Heart left ventricle (tissue), 13 donors: Measurements from ENCODE around the gene TEX55.

Experiments used
- CTCF ChIP-seq, 12 donors: fragments of 200-600 bp; sonication (generic) in 4 of 12; IDR thresholded peaks; one replicate each; pipeline versions ENCODE4 v1.5.0 to v1.8.0; 2018 to 2022; ENCODE audit warnings: antibody characterized with exemption in 12 of 12, mild to moderate bottlenecking in 5 of 12
- POLR2A ChIP-seq, 2 donors: fragments of 450-650 bp; IDR thresholded peaks; one replicate each; pipeline ENCODE4 v1.6.1; 2017; ENCODE audit warnings: antibody characterized with exemption in 2 of 2, mild to moderate bottlenecking in 2 of 2, moderate library complexity in 2 of 2
- donor health status: ischemic (EF 13 %, LVEDD 7.1; RV severe dilation, severe dysfunction).
- donor health status: DM: no; HTN: yes; CAD: no.
- donor health status: DM: no; HTN: no; CAD: no.
- donor health status: ischemic (EF 25% LVEDD 6.9; RV normal size, moderate dysfunction).
- donor health status: ischemic (EF 25% LVEDD 5.7; RV mildly dilated, moderate dysfunction).
- donor health status: ischemic (EF 35%, LVEDD 5.7; RV mildly dilated, moderate dysfunction).
- donor health status: nonischemic (EF 11% LVEDD 7.7; RV severe dilation, severe dysfunction).
- donor health status: DM: yes; HTN: yes; CAD: no.
- donor health status: PGD.
- donor health status: ischemic (EF 29% LVEDD 5.4; RV normal size, mild dysfunction).
- donor health status: nonischemic (EF 23%, LVEDD 6.1; RV moderate dilation, normal function).

GRCh38 chr3:119173325-119173724, 27.4 kb downstream of the TEX55 start, which contains the start of gene UPK1B:
- no peak for TF ChIP-seq CTCF (IDR thresholded peaks at IDR 0.05)
- TF ChIP-seq POLR2A (IDR thresholded peaks at IDR 0.05): no peak
